Right lobe of liver (tissue), 6 donors: ENCODE results near the gene CTNND2. TPM values are rescaled to one million over a fixed set of nuclear protein-coding genes. Genes with fewer than 3 reads are reported as not detected.

Experiments used
- ATAC-seq, 4 donors: fragments of 200-7000 bp; cut with Tn5 transposase; one replicate each; pipeline ENCODE4 v1.9.1; 2020; ENCODE audit warnings: mild to moderate bottlenecking in 4 of 4, moderate library complexity in 4 of 4
- DNase-seq, 3 donors: peaks; one replicate each; pipeline ENCODE4 v3.0.0-alpha.2; 2020
- H3K27ac ChIP-seq, 3 donors: fragments of 200-600 bp; one replicate each; pipeline ENCODE4 v1.8.0; 2022
- H3K27me3 ChIP-seq, 2 donors: fragments of 200-600 bp; one replicate each; pipeline ENCODE4 v1.8.0; 2022
- H3K36me3 ChIP-seq, 4 donors: fragments of 200-600 bp; sonication (generic) in 1 of 4; one replicate each; pipeline versions ENCODE4 v1.5.1 to v1.8.0; 2017 to 2022; ENCODE audit warnings: control low read depth in 1 of 4
- H3K4me1 ChIP-seq, 4 donors: fragments of 200-600 bp; sonication (generic) in 1 of 4; one replicate each; pipeline versions ENCODE4 v1.5.1 to v1.8.0; 2017 to 2022; ENCODE audit warnings: control low read depth in 1 of 4
- H3K4me3 ChIP-seq, 3 donors: fragments of 200-600 bp; one replicate each; pipeline ENCODE4 v1.8.0; 2022
- H3K9me3 ChIP-seq, 4 donors: fragments of 200-600 bp; sonication (generic) in 1 of 4; one replicate each; pipeline versions ENCODE4 v1.5.1 to v1.8.0; 2017 to 2022; ENCODE audit warnings: control low read depth in 1 of 4
- CTCF ChIP-seq, 4 donors: fragments of 200-600 bp in 3 of 4; fragments of 450-650 bp in 1 of 4; IDR thresholded peaks; one replicate each; pipeline versions ENCODE4 v1.5.1 to v1.8.0; 2016 to 2022; ENCODE audit warnings: antibody characterized with exemption in 4 of 4, mild to moderate bottlenecking in 2 of 4
- POLR2A ChIP-seq: fragments of 450-650 bp; IDR thresholded peaks from one replicate; pipeline ENCODE4 v1.6.1; 2017; ENCODE audit warnings: antibody characterized with exemption, mild to moderate bottlenecking
- WGBS: methylation state at CpG from one replicate; pipeline ENCODE4 v1.1.6; 2018; ENCODE audit warnings: low coverage, low lambda C conversion rate; ENCODE audit not compliant: insufficient coverage; ENCODE audit errors: missing lambda C conversion rate; 5-methylcytosine and 5-hydroxymethylcytosine counted together
- intact Hi-C, 2 donors: fragments of 100-400 bp; cut with DNase I; formaldehyde crosslinking; loops; one replicate each; pipeline versions ENCODE4 v1.11.2 to v1.14.1; 2022
- total RNA-seq, 6 experiments: library from RNA; depleted of rRNA in 2 of 6; stranded (reverse); fragments of >200 nt in 2 of 6; fragmentation: NEBNext Ultra II Directional in 3 of 6; extraction: Animal tissue kit (Norgen Biotek cat#: 25700) in 3 of 6; gene quantifications; one replicate each; pipeline versions ENCODE4 v1.1.0 to v1.2.4, GENCODE V29; 2016 to 2023
- donor health status: DM: no; HTN: yes; CAD: no.
- donor health status: DM: no; HTN: no; CAD: no.
- donor health status: DM: no; HTN: no; CAD: no.
- donor health status: DM: no; HTN: yes; CAD: no.
- donor health status: DM: no; HTN: yes; CAD: no.

The CTNND2 gene
- total RNA-seq, 6 experiments from 2014 or later = 0.06 to 1.5 (median 1.1) TPM

- no peaks in the 10 kb centered on the region for H3K4me1 ChIP-seq
- H3K9me3 ChIP-seq = no peaks in the 10 kb centered on the region
- DNase-seq (no peak), ATAC-seq (no peak)
- TF ChIP-seq POLR2A (no peak), CTCF (IDR thresholded peaks at IDR 0.05) (no peak)
- H3K27ac ChIP-seq = no peak overlapping the region
- no peak overlapping the region for H3K4me3 ChIP-seq
- intact Hi-C loops = no loop called here
- no peaks in the 10 kb centered on the region for H3K27me3 ChIP-seq
- 74% methylated on average over 4 of the region's 4 CpGs for WGBS
- H3K36me3 ChIP-seq = no peaks in the 10 kb centered on the region
Observed at GRCh38 chr5:11531811-11532555, 372.3 kb downstream of the CTNND2 start.

GRCh38 chr5:11528720-11529119, 375.5 kb downstream of the CTNND2 start:
- 79% methylated on average over 6 of the region's 7 CpGs for WGBS
- TF ChIP-seq POLR2A (no peak), CTCF (IDR thresholded peaks at IDR 0.05) (no peak)
- no peak overlapping the region for H3K27ac ChIP-seq
- ATAC-seq (no peak), DNase-seq (no peak)
- H3K27me3 ChIP-seq = no peaks in the 10 kb centered on the region
- no peaks in the 10 kb centered on the region for H3K9me3 ChIP-seq
- intact Hi-C loops = no loop called here
- H3K36me3 ChIP-seq = no peaks in the 10 kb centered on the region
- H3K4me3 ChIP-seq = no peak overlapping the region
- H3K4me1 ChIP-seq = no peaks in the 10 kb centered on the region

GRCh38 chr5:11527652-11528349, 376.4 kb downstream of the CTNND2 start:
- no peak for ATAC-seq
- DNase-seq = no peak

GRCh38 chr5:11525020-11525419, 379.2 kb downstream of the CTNND2 start:
- peak in 1 of 4 donors; percentile 45 for ATAC-seq
- Histone ChIP-seq H3K4me3 (no peak overlapping the region), H3K27ac (no peak overlapping the region), H3K4me1 (no peaks in the 10 kb centered on the region), H3K36me3 (no peaks in the 10 kb centered on the region), H3K27me3 (no peaks in the 10 kb centered on the region), H3K9me3 (no peaks in the 10 kb centered on the region)
- 28% methylated on average over 2 of the region's 2 CpGs for WGBS
- TF ChIP-seq POLR2A = no peak
- no peak for TF ChIP-seq CTCF (IDR thresholded peaks at IDR 0.05)
- DNase-seq = no peak
- intact Hi-C loops = no loop called here

More at GRCh38 chr5:11527652-11528349, 376.4 kb downstream of the CTNND2 start:
- intact Hi-C loops = no loop called here
- H3K27me3 ChIP-seq = no peaks in the 10 kb centered on the region
- TF ChIP-seq CTCF (IDR thresholded peaks at IDR 0.05) (no peak), POLR2A (no peak)
- no peaks in the 10 kb centered on the region for H3K4me1 ChIP-seq
- no peak overlapping the region for H3K4me3 ChIP-seq
- H3K9me3 ChIP-seq = no peaks in the 10 kb centered on the region
- 81% methylated on average over 7 of the region's 7 CpGs for WGBS
- H3K36me3 ChIP-seq = no peaks in the 10 kb centered on the region
- no peak overlapping the region for H3K27ac ChIP-seq
